WERI-Rb-1 (cell line): ENCODE results near the gene TMEM272.

Experiments
- DNase-seq: peaks from one replicate; pipeline ENCODE4 v3.0.0-alpha.2; 2020
- H3K27ac ChIP-seq: fragments of 250-450 bp; sonication (Bioruptor Pico); 2 replicates; pipeline ENCODE4 v1.5.1; 2020; ENCODE audit warnings: mild to moderate bottlenecking, moderate library complexity
- H3K27me3 ChIP-seq: fragments of 250-450 bp; sonication (Bioruptor Pico); 2 replicates; pipeline ENCODE4 v1.5.1; 2021; ENCODE audit warnings: mild to moderate bottlenecking, low read depth, moderate library complexity; ENCODE audit not compliant: insufficient read depth, severe bottlenecking
- H3K36me3 ChIP-seq: fragments of 250-450 bp; sonication (Bioruptor Pico); 2 replicates; pipeline ENCODE4 v1.5.1; 2020; ENCODE audit warnings: mild to moderate bottlenecking, moderate library complexity
- H3K4me3 ChIP-seq: 2 replicates; pipeline ENCODE4 v1.5.1; 2011; ENCODE audit warnings: low read depth, mild to moderate bottlenecking, control low read depth, low read length
- H3K9me3 ChIP-seq: fragments of 250-450 bp; sonication (Bioruptor Pico); 2 replicates; pipeline ENCODE4 v1.5.1; 2021; ENCODE audit warnings: mild to moderate bottlenecking, moderate library complexity; ENCODE audit not compliant: severe bottlenecking
- TF ChIP-seq, protein P1 (sequence below): IDR thresholded peaks from 2 replicates; pipeline ENCODE4 v1.5.1; 2011; ENCODE audit warnings: low read depth, mild to moderate bottlenecking, control low read depth, inconsistent platforms, low read length

TMEM272 gene

DNA sequence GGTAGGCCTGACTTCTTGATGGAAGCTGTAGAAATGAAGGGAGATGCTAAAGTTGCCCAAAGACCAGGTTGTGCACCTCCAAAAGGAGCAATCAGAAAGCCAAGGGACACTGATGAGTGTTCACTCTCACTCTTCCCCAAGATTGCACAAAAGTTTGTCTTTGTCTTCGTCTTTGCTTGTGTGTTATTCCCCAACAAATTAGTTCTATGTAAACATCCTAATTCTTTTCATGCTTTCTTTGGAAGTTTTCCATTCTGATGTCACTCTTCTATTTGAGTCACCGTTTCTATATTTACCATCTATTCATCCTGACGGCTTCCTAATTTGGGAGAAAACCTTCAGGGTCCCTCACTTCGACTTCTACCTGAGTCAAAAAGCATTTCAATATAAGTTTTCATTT, 3.7 kb upstream of the TMEM272 start:
- no peak for DNase-seq
- Histone ChIP-seq H3K9me3 (no peaks in the 10 kb centered on the region), H3K4me3 (no peak overlapping the region), H3K27ac (no peak overlapping the region), H3K27me3 (no peaks in the 10 kb centered on the region), H3K36me3 (no peaks in the 10 kb centered on the region)
- TF ChIP-seq, protein P1, sequence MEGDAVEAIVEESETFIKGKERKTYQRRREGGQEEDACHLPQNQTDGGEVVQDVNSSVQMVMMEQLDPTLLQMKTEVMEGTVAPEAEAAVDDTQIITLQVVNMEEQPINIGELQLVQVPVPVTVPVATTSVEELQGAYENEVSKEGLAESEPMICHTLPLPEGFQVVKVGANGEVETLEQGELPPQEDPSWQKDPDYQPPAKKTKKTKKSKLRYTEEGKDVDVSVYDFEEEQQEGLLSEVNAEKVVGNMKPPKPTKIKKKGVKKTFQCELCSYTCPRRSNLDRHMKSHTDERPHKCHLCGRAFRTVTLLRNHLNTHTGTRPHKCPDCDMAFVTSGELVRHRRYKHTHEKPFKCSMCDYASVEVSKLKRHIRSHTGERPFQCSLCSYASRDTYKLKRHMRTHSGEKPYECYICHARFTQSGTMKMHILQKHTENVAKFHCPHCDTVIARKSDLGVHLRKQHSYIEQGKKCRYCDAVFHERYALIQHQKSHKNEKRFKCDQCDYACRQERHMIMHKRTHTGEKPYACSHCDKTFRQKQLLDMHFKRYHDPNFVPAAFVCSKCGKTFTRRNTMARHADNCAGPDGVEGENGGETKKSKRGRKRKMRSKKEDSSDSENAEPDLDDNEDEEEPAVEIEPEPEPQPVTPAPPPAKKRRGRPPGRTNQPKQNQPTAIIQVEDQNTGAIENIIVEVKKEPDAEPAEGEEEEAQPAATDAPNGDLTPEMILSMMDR, result no peak

DNA sequence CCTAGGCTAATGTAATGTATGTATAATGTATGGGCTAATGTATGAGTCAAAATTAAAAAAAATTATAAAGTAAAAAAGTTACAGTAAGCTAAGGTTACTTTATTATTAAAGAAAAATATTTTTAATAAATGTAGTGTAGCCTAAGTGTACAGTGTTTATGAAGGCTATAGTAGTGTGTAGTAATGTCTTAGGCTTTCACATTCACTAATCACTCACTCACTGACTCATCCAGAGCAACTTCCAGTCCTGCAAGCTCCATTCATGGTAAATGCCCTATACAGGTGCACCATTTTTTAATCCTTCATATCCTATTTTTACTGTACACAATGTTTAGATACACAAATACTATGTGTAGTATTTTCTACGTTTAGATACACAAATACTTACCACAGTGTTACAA, 1.8 kb upstream of the TMEM272 start:
- TF ChIP-seq, protein P1, result no peak
- Histone ChIP-seq H3K36me3 (no peaks in the 10 kb centered on the region), H3K27me3 (no peaks in the 10 kb centered on the region), H3K9me3 (no peaks in the 10 kb centered on the region), H3K27ac (no peak overlapping the region), H3K4me3 (no peak overlapping the region)
- no peak for DNase-seq

DNA sequence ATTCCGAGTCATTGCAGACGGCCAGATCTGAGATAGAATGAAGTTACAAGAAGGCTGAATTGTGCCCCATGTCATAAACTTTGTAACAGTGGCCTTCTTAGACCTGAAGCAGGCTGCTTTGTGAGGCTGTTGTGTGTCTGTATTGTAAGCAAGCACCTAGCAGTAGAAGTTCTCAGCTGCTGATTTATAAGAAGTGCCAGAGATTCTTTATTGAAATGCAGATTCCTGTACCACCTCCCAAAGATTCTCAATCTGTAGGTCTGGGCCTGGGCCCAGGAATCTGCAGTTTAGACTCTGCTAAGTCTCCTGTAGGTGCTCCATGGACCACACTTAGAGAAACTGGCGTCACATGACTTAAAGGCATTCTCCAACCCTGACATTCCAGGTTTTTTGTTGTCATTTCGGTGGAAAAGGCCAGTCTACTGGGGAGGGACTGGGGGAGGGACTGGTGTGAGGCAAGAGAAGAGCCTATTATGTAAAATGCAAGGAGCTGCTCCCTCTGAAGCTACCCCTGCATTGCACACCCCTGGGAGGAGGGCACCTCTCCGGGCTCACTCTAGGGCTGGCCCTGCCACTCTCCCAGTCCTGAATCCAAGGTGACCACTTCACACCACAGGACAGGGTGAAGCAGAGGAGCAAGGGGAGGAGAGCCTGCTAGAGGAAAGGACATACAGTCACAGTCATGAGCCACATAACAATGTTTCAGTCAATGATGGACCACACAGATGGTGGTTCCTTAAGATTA, 769 bp upstream of the TMEM272 start:
- no peak for DNase-seq
- Histone ChIP-seq H3K27ac (peak overlapping the region; percentile 68), H3K27me3 (no peaks in the 10 kb centered on the region), H3K9me3 (no peaks in the 10 kb centered on the region), H3K4me3 (peak overlapping the region; percentile 37), H3K36me3 (no peaks in the 10 kb centered on the region)
- TF ChIP-seq, protein P1, result no peak

DNA sequence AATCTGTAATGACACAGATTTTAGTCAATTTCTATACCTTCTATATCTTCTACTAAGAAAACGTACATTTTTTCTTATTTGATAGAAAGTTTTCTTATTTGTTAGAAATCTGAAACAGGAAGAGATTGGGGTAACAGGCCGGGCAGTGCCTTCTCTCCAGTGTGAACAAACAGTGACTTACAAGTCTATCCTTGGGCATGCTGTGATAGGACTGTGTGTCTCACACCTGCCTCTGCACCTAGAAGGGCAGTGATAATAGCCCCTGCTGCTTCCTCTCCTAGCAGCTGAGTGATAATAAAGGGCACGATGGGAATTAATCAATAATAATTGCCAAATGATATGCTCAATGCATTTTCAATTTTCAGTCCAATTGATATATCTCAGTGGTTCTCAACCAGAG, 1.4 kb downstream of the TMEM272 start:
- TF ChIP-seq, protein P1, result no peak
- DNase-seq, result no peak
- H3K4me3 ChIP-seq, result no peak overlapping the region

DNA sequence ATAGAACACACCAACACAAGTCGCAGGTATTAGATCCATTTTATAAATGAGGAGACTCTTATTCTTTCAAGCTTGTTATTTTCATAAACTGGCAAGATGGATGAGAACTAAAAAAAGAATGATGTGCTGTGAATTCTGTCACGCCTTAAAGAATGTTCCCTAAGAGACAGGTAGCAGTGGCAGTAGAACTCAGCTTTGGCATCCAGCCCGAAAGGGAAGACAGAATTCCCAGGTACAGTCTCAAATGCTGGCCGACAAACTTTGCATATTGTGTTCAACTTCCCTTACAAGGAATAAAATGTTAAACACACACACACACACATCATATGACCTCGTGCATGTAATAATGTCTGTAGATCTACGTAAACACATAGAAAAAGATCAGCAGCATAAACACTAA, 3.2 kb downstream of the TMEM272 start:
- Histone ChIP-seq H3K27ac (no peak overlapping the region), H3K9me3 (no peaks in the 10 kb centered on the region), H3K27me3 (no peaks in the 10 kb centered on the region), H3K36me3 (no peaks in the 10 kb centered on the region), H3K4me3 (no peak overlapping the region)
- TF ChIP-seq, protein P1, result no peak
- no peak for DNase-seq

More for the DNA sequence above, 1.4 kb downstream of the TMEM272 start:
- H3K9me3 ChIP-seq, result no peaks in the 10 kb centered on the region
- H3K36me3 ChIP-seq, result no peaks in the 10 kb centered on the region
- H3K27me3 ChIP-seq, result no peaks in the 10 kb centered on the region
- H3K27ac ChIP-seq, result no peak overlapping the region

DNA sequence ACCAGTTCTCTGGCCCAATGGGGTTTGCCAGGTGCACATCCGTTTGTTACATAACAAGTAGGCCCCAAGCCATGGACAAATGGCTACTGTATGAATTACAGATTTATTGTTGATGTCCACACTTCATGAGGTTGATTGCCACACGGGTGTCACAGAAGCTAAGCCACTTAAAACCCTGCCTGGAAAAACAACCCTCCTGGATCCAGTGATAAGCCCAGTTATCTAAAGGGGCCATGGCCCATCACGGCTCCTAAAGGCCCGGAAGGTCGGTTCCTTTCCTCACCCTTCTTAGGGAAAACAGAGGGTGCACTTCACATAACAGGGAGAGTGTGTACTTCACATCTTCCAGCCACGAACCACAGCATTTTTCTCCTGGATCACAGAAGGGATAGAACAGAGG, 4.1 kb downstream of the TMEM272 start:
- H3K36me3 ChIP-seq, result no peaks in the 10 kb centered on the region
- no peak overlapping the region for H3K4me3 ChIP-seq
- no peak for DNase-seq
- no peaks in the 10 kb centered on the region for H3K27me3 ChIP-seq
- no peak overlapping the region for H3K27ac ChIP-seq
- TF ChIP-seq, protein P1, result no peak
- no peaks in the 10 kb centered on the region for H3K9me3 ChIP-seq
